GM08714 (cell line): Measurements from ENCODE around the gene SHC3.

Experiments
- H3K4me3 ChIP-seq: fragments of 200-500 bp; sonication (Bioruptor generic); 2 replicates; pipeline ENCODE4 v1.5.1; 2014; ENCODE audit warnings: mild to moderate bottlenecking, low read length, inconsistent platforms
- ZNF274 ChIP-seq: IDR thresholded peaks from 2 replicates; pipeline ENCODE4 v1.6.1; 2012; ENCODE audit warnings: mild to moderate bottlenecking, low read depth, low read length

SHC3 gene

DNA sequence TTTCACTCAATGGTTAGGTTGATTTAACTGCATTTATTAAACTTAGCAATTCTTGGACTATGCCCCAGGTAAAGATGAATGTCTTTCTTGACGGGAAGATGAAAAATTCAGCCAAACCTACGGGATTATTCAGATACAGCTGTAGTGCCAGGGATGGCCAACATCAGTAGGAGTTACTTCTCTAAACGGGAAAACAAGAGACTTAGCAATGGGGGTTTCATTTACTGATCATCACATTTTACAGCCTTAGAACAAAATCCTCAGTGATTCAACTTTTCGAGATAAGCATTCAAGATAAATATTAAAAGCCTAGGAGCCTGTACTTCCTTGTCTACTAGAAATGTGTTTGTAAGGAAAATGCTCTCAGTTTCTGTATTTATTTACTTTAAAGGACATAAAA lies 141.3 kb downstream of the SHC3 start:
- no peak overlapping the region for H3K4me3 ChIP-seq
- TF ChIP-seq ZNF274: no peak

DNA sequence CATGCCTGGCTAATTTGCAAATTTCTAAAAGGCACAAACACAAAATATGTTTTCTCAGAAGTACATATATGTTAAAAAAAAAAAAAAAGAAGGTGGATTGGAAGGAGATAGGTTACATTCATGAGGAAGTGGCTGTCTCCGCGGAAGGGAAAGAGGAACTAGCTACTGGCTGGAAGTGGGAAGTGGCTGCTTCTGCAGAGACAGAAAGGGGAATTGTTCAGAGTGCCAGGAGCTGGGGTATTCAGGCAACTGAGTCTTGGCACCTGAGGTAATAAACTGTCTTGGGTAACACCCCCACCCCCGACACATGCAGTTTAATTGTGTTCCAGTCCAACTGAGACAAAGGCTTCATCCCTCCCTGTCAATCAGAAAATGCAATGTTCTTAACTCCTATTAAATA lies 141.7 kb downstream of the SHC3 start:
- no peak for TF ChIP-seq ZNF274
- H3K4me3 ChIP-seq: no peak overlapping the region

DNA sequence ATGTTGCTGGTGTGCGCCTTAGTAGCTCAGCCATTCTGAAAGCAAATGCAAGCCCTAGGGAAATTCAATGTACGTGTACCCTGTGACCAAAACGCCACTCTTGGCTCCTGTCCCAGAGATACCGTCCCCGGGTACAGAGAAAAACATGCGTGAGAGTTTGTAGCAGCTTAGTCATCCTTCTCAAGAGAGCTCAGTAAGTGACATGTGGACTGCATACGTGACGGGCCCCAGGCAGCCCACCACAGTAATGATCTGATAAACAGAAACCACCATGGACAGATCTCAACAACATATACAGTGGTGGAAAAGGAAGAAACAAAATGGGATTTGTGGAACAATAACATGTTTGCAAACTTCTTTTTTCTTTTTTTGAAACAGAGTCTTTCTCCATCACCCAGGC lies 142.2 kb downstream of the SHC3 start:
- no peak for TF ChIP-seq ZNF274
- no peak overlapping the region for H3K4me3 ChIP-seq

DNA sequence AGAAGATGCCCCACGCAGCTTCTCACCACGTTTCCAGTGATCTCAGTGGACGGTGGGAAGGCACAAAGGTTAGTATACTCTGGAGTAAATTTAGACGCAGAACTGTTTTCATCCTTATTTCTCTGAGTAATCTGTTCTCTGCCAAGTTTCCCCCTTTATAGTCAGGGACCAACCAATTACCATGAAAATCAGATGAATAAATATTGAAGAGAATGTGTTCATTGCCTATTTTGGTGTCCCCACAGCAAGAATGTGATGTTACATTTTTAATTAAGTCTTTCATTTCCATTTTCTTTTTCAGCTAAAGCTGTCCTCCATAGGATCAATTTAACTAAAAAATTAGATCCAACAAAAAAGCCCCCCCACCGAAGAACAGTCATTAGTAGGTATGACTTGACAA lies 146.0 kb downstream of the SHC3 start:
- no peak for TF ChIP-seq ZNF274
- no peak overlapping the region for H3K4me3 ChIP-seq

DNA sequence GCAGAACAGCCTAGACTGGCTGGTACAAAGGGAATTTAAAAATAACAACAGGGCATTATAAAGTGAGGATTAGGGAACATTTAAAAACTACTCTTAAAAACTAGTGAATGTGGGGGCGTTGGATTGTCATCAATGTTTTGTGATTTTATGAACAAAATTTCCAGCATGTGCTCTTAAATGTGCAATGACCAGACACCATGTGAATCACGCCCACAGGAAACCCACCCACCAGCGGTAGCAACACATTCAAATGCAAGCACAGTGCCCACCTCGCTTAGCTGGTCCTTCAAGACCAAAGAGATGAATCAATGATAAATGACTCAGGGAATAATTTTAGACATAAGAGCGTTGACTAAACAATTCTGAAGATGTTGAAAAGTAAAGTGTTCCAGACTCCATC lies 146.4 kb downstream of the SHC3 start:
- TF ChIP-seq ZNF274: no peak
- H3K4me3 ChIP-seq: no peak overlapping the region

DNA sequence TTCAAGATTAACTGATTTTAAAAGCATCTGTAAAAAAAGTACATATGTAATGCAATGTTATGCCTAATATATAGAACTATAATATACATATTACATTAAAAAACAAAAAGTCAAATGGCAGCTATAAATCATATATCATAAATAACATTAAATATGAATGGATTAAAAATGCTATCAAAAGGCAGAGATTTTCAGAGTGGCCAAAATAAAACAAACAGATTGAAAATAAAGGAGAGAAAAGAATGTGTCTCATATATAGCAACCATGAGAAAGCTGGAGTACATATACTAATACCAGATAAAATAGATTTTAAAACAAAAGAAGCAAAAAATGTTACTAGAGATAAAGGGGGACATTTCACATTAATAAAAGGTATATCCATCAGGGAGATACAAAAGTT lies 148.8 kb downstream of the SHC3 start:
- no peak overlapping the region for H3K4me3 ChIP-seq
- no peak for TF ChIP-seq ZNF274

DNA sequence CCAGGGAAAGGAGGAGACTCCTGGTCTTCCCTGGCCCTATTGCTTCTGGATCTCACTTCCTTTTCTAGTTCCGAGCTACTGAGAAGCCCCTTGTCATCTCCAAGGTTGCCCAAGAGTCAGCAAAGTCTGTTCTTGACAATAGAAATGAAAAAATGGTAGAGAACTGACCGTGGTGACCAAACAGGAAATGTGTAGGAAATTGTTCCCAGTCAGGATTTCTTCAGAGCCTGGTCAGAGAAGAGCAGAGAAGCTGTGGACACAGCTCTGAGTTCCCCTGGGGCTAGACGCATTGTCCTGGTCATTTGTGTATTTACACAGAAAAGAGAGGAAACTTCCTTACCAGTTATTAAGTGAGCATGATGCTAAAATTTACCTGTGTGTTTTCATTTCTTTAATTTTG lies 151.7 kb downstream of the SHC3 start:
- H3K4me3 ChIP-seq: no peak overlapping the region
- no peak for TF ChIP-seq ZNF274

DNA sequence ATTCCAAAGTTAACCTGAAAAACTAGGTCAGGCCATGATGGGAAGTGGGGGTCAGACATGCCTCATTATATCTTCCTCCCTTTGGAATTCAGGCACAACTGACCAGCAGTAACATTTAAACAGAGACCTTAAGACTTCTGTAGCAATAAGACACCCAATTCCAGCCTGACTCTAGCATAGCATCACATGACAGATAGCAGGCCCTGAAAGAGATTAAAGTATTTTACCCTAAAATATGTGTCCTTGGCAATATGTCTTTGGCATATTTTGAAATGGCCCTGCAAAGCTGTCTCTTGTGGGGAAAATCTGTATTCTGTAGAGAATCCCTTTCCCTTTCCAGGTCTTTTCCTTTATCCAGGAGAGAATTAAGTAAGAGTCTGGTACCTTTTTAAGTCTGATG lies 153.1 kb downstream of the SHC3 start:
- no peak for TF ChIP-seq ZNF274
- no peak overlapping the region for H3K4me3 ChIP-seq

DNA sequence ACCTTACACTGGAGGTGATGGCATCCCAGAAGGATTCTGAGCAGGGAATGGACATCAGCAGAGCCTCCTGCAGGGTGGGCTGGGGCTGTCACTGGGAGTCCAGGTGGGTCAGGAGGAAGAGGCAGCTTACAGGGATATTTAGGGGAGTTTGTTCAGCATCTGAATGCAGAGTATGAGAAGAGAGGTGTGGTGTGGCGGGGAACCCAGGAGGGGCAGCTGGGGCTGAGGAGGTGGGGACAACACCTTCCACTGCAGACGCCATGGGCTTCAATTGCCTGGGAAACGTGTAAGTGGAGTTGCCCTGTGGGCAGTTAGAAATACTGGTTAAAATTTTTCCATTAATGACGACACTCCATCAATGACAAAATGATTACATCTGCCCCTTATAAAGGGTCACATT lies 153.9 kb downstream of the SHC3 start:
- TF ChIP-seq ZNF274: no peak
- H3K4me3 ChIP-seq: no peak overlapping the region

DNA sequence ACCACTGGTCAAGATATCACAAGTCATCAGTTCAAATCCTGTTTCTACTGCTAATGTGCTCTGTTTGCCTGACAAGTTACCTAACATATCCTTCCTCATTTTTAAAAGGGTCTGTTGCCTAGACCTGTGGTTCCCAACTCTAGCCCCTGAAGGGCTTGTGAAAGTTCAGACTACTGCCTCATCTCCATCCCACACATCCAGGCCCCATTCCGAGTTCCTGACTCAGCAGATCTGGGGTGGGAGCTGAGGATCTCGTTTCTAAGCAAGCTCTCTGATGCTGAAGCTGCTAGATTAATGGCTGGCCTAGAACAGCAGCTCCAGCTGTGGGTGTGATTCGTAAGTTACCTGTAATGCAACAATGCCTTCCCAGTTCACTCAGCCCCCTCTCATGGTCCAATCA lies 154.9 kb downstream of the SHC3 start:
- no peak overlapping the region for H3K4me3 ChIP-seq
- TF ChIP-seq ZNF274: no peak

DNA sequence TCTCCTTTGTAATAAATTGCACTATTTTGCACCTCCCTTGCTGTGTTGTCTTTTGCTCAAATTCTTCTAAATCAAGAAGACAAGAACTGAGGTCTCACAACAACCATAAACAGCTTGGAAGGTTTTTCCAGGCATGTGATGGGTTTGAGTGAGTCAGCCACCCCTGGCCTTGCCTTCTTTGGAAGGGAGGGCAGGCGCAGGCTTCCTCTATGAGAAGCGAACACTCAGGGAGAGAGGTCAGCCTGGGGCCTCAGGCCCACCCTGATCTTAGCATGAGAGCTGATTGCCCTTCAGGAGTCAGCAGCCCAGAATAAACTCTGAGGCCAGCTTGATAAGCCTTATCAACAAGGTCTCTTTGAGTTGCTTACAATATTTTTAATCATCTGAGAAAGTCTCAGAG lies 155.7 kb downstream of the SHC3 start:
- H3K4me3 ChIP-seq: no peak overlapping the region
- no peak for TF ChIP-seq ZNF274

DNA sequence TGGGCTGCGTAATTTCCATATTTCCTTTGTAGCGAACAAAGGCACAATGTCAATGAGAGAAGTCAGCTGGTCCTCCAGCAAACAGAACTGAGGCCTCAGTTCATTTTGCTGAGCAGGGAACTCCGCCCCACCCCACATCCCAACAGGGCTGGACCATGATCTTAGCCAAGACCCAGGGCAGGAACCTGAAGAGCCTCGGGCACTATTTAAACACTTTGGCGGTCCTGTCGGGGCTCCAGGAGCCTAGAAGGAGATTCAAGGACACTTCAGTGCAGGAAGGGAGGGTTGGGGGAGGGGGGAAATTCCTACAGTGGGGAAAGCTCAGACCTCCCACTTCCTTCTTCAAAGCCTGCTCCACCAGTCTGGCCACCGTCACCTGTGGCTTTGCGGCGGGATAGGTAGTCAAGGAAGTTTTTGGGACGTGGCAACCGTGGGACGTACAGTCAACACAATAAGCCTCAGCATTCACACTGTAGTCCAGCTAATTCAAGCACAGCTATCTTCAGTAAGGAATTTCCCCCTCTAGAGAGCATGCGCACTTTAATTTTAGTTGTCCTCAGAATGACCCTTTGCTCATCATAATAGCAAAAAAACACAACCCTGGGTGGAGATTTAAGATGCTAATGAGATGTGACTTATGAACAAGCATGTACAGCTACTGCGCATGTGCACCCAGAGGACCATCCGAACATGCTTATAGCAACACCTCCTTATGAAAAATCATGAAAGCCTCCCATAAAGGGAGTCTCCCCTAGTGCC lies 156.4 kb downstream of the SHC3 start:
- no peak for TF ChIP-seq ZNF274

DNA sequence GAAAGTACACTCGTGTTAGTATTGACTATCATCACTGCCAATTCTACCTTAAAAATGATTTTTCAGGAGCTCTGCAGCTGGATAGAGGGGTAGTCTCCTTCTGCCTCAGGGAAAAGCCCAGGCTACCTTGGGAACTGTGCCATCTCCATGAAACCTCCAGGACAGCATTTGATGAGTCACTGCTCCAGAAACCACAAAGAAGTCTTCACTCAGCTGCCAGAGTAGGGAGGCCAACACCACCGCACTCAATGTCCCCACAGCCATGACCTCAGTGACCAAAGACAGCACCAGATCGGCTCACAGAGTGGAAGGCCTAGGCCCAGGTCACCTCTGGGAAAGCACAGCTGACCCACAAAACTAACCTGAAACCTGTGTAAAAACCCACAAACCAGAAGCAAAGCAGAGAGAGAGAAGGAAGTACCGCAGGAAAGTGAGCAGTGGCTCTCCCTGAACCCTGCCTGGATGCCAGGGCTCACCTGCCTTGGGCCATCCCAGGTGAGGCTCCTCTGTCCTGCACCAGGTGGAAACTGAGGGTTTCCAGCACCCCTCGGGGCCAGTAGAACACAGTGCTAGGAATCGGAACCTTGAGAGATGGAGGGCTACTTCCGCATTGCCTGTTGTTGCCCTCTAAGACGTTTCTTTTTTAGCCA lies 157.3 kb downstream of the SHC3 start:
- no peak overlapping the region for H3K4me3 ChIP-seq
- no peak for TF ChIP-seq ZNF274

More for the DNA sequence above, 156.4 kb downstream of the SHC3 start:
- no peak overlapping the region for H3K4me3 ChIP-seq

DNA sequence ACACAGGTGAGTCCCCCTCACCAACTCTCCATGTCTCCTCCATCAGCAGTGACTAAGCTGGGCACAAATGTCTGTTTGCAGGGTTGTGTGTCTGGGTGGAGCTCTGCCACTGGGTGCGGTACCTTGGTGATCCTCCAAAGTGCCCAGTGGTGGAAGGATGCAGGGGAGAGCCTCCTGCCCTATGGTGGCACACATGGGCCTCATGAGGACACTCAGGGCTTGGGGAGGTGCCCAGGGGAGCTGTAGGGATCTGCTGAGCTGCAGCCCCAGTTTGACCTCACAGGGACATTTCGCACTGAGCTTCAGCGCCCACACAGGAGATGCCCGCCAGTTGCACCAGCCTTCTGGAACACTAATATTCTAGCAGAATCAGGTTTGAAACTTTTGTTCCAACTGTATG lies 157.9 kb downstream of the SHC3 start:
- TF ChIP-seq ZNF274: no peak
- H3K4me3 ChIP-seq: no peak overlapping the region

DNA sequence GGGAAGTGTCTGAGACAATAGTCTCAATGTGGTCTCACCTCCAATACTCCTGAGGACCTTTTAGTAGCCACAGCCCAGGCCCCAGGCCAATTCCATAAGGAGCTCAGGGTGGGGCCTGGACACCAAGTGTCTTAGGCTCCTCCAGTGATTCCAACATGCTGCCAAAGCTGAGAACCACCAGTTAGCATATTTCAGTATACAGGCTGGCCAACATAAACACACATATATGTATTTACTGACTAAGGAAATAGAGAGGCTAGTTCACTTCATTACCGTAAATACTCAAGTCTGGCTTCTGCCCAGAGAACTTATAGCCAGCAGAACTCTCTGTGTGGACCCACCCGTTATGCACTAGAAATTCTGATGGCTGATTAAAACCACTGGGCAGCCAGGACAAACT lies 163.3 kb downstream of the SHC3 start:
- TF ChIP-seq ZNF274: no peak
- no peak overlapping the region for H3K4me3 ChIP-seq

DNA sequence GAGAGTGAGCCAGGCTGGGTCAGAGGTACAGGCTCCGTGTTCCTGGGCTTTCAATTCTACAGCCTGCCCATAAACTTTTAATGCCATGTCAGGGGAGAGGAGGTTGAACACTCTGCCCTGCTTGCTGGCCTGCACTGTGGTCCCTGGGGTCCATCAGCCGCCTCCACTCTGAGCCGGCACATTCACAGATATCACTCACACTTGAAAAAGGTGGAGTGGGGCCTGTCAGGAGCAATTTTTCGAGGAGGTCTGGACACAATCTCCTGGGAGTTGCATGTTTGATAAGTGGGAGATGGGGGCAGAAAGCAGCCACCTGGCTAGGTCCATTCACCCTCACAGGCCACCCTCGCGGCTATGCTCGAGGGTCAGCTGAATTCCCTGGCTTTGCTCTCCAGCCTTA lies 164.5 kb downstream of the SHC3 start:
- TF ChIP-seq ZNF274: no peak
- H3K4me3 ChIP-seq: no peak overlapping the region
